Esophagus muscularis mucosa (tissue), 3 donors: ENCODE results near the gene RALA.

ENCODE experiments used
- EP300 ChIP-seq: sonication (generic); formaldehyde crosslinking; IDR thresholded peaks from one replicate; pipeline ENCODE4 v1.6.1; 2017; ENCODE audit warnings: antibody characterized with exemption
- POLR2AphosphoS5 ChIP-seq, 2 donors: sonication (generic); formaldehyde crosslinking; IDR thresholded peaks; one replicate each; pipeline ENCODE4 v1.6.1; 2017; ENCODE audit warnings: antibody characterized with exemption in 2 of 2

DNA sequence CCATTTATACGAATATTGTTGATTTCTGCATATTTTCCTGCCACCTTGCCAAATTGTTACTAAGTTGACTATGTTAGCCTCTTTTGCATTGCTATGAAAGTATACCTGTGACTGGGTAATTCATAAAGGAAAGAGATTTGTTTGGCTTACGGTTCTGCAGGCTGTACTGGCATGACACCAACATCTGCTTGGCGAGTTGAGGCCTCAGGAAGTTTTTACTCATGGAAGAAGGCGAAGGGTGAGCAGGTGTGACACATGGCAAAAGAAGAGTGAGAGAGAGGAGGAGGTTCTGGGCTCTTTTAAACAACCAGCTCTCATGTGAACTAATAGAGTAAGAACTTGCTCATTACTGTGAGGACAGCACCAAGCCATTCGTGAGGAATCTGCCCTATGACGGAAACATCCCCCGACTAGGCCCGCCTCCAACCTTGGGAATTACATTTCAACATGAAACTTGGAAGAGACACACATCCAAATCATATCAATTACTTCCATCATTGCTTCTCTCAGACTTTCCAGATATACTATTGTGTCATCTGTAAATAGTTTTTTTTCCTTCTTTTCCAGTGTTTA is 8.4 kb downstream of the RALA start:
- no peak for TF ChIP-seq EP300
- TF ChIP-seq POLR2AphosphoS5 (IDR thresholded peaks at IDR 0.05) = no peak
